DOHH2 (cell line): Measurements from ENCODE around the gene GPAM.
"Not testable (repeated sequence)": the region's sequence is repeated elsewhere in the genome, so short reads cannot be mapped to it uniquely, and the experiment has no call there.

Source experiments
- CTCF ChIP-seq: fragments of 200-600 bp; sonication (generic); IDR thresholded peaks from one replicate; pipeline ENCODE4 v1.5.1; 2014; ENCODE audit warnings: antibody characterized with exemption, mild to moderate bottlenecking, low read depth, low read length; ENCODE audit not compliant: poor library complexity, severe bottlenecking
- EZH2phosphoT487 ChIP-seq: fragments of 200-600 bp; sonication (generic); IDR thresholded peaks from 2 replicates; pipeline ENCODE4 v1.6.1; 2017; ENCODE audit warnings: borderline replicate concordance, mild to moderate bottlenecking, antibody characterized with exemption, low read length, moderate library complexity, mixed read lengths

GRCh38 chr10:112200259-112200658, 16.7 kb upstream of the GPAM start:
- TF ChIP-seq CTCF, EZH2phosphoT487: not testable (repeated sequence)
